HG03066 (cell line): ENCODE measurements around the gene FN1.
"Not testable (repeated sequence)": the region's sequence is repeated elsewhere in the genome, so short reads cannot be mapped to it uniquely, and the experiment has no call there.

Experiments used
- ATAC-seq: cut with Tn5 transposase; IDR thresholded peaks from one replicate; pipeline ENCODE4 v1.9.1; 2021; ENCODE audit warnings: low read depth; ENCODE audit not compliant: unreplicated experiment

FN1 gene

GRCh38 chr2:215369181-215369760 lies 66.6 kb downstream of the FN1 start:
- ATAC-seq, result no peak

GRCh38 chr2:215368493-215368809 lies 67.4 kb downstream of the FN1 start:
- ATAC-seq, result no peak

GRCh38 chr2:215367662-215368492 lies 68.0 kb downstream of the FN1 start:
- ATAC-seq, result no peak

DNA sequence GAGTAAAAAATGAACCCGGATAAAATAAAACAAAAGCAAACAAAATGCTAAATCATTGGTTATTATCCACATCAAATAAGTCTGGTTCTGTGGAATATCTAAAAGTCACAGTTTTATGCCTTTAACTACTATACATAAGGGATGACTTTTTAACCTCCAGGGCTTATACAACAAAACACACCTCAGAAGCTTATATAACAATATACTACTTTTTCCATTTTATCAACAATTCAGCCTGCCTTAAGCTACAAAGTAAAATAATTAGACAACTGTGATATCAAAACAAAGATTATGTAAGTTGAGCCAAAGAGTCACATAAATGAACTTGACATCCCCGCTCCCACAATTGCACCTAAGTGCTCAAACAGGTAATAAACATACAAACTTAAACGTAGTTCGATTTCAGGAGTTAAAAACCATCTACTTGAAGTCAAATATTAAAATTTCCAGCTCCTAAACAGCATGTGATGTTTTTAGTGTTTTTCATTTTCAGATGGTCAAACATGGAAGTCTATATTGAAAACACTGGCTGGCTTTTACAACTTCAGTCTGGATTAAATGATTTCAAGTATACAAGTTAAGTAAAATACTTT lies 69.3 kb downstream of the FN1 start:
- no peak for ATAC-seq

- ATAC-seq, result no peak
Observed at GRCh38 chr2:215365184-215365658, 70.6 kb downstream of the FN1 start.

DNA sequence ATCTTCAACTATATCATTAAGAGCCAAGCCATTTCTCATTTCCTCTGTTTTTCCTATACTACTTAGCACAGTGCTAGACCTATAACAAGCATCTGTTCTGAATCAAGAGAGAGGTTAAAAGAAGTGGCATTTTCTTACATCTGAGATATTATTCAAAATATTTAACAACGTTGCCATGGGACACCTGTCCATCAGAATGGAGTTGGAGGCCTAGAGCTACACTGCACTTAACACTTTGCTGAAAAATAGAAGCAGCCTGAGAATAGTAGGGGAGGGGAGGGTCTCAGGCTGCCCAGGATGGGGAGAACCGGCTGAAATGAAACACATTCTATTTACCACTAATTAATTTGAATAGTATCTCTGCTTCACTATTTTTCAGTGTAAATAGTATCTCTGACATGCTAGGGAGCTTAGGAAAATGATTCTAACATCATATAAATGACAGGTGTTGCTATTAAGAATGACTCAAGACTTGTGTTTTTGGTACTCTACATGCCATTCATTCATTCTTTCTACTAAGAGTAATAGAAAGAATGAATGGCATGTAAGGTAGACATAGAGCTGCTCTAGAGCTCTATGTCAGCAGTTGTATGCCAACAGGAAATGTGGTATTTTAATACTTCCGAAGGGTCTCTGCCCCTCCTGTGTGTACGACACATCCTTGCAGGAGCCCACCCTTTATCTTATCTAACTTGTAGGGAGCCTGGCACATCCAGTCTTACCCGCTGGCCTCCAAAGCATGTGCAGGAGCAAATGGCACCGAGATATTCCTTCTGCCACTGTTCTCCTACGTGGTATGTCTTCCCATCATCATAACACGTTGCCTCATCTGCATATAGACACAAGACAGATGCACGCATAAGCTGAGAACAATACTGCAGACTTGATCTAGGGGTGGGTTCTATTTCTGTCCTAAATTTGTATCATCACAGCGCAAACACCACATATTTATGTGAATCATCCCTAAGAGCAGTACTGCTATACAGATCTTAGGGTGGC lies 71.4 kb downstream of the FN1 start:
- no peak for ATAC-seq

- ATAC-seq, result no peak
Observed at GRCh38 chr2:215363461-215364156, 72.3 kb downstream of the FN1 start.

DNA sequence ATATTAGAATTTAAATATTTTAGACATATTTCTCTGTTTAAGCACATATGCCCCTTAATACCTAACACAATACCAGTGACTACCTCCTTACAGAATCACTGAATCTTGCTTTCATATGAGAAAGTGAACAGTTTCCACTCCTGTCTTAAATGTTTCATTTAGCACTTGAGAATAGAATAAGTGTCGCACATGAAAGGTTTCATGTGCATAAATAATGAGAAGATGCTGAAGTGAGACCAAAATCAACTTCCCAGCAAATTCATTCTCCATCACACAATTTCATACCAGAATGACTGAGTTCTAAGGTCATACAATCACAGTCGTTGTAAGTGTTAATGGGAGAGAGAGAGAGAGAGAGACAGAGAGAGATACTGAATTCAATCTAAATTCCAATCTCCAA lies 72.8 kb downstream of the FN1 start:
- no peak for ATAC-seq

DNA sequence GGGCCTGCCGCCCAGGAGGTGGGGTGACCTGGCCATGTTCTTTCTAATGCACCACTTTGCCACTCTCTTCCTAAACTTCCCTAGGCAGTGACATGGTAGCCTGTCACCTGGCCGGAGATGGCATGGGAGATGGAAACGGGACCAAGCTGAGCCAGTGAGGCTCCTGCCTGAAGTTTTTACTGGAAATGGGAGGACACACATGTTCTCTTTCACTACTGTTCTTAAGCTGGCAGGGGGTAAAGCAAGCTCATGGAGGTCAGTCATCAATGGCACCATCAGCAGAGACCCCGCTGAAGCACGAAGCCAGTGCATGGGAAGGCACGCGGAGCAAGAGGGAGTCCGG lies 73.3 kb downstream of the FN1 start:
- no peak for ATAC-seq

GRCh38 chr2:215361876-215362561 lies 73.8 kb downstream of the FN1 start:
- no peak for ATAC-seq

GRCh38 chr2:215361211-215361875 lies 74.5 kb downstream of the FN1 start:
- ATAC-seq, result no peak

DNA sequence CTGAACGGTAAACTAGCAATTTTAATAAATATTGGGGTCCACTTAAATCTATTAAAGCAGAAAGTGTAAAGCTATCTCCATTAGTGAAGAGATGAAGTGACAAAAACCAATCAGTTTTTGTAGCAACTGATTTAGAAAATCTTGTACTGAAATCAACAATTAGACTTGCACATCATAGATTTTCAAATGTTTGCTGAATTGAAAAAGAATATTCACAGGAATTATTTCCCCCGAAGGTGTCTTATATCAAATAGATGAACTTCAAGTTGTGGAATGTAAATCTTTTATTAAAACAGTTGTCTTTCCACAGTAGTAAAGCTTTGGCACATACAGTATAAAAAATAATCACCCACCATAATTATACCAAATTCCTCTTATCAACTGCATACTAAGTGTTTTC lies 75.3 kb downstream of the FN1 start:
- no peak for ATAC-seq

- not testable (repeated sequence) for ATAC-seq
Observed at GRCh38 chr2:215360059-215360458, 75.8 kb downstream of the FN1 start.

GRCh38 chr2:215359576-215359922 lies 76.3 kb downstream of the FN1 start:
- ATAC-seq, result no peak

GRCh38 chr2:215358891-215359575 lies 76.8 kb downstream of the FN1 start:
- no peak for ATAC-seq

GRCh38 chr2:215358312-215358845 lies 77.5 kb downstream of the FN1 start:
- ATAC-seq, result no peak

- no peak for ATAC-seq
Observed at GRCh38 chr2:215357660-215358059, 78.2 kb downstream of the FN1 start.

DNA sequence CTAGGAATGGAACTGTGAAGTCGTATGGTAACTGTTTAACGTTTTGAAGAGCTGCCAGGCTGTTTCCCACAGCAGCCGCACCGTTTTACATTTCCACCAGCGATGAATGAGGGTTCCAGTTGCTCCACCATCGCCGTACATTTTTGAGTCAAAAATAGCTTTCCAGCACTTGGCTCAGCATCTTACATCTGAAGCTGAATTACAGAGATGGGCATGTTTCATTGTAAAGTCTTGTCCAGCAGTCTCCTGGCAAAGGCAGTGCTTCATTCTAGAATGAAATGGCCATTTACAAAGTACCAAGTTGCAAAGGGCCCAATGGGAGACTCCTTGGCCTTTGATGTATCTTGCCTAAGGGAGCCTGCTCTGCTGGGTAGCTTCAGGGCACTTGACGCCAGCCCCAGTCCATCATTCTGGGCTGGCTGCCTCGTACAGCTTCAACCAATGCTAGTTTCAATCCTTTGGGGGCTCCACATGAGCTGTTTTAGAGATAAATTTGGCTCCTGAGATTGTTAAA lies 78.9 kb downstream of the FN1 start:
- no peak for ATAC-seq
